Fibroblast of skin of back (primary cell): ENCODE results near the gene ASB18.
"Not testable (repeated sequence)": the region's sequence is repeated elsewhere in the genome, so short reads cannot be mapped to it uniquely, and the experiment has no call there.

Source experiments
- DNase-seq: peaks from one replicate; pipeline ENCODE4 v3.0.0-alpha.2; 2013

ASB18 gene

GRCh38 chr2:236286873-236287545 lies 22.8 kb upstream of the ASB18 start:
- DNase-seq = peak; percentile 83

DNA sequence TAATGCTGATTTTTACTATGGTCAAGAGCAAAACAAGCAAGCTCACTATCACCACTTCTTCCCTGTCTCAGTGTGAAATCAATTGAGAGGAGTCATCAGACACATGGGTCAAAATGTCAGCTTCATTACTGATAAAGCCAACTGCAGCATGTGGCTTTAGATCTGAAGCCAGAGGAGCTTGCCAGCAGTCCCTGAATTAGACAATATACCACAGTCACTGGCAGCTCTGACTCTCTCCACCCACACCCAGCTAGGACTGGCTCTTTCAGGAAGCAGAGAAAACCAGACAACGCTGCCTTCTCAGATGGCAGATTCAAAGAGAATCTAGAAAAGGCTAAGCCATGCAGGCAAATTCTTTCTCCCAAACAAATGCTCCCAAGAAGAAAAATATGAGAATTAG lies 20.0 kb upstream of the ASB18 start:
- no peak for DNase-seq

DNA sequence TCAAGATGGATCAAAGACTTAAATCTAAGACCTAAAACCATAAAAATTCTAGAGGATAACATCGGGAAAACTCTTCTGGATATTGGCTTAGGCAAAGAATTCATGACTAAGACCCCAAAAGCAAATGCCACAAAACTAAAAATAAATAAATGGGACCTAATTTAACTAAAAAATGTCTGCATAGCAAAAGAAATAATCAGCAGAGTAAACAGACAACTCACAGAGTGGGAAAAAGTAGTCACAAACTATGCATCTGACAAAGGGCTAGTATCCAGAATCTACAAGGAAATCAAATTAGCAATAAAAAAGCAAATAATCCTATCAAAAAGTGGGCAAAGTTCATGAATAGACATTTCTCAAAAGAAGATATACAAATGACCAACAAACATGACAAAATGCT lies 18.2 kb upstream of the ASB18 start:
- peak; percentile 32 for DNase-seq

- no peak for DNase-seq
Observed at GRCh38 chr2:236281423-236281822, 17.2 kb upstream of the ASB18 start.

GRCh38 chr2:236273126-236273525 lies 8.9 kb upstream of the ASB18 start:
- no peak for DNase-seq

DNA sequence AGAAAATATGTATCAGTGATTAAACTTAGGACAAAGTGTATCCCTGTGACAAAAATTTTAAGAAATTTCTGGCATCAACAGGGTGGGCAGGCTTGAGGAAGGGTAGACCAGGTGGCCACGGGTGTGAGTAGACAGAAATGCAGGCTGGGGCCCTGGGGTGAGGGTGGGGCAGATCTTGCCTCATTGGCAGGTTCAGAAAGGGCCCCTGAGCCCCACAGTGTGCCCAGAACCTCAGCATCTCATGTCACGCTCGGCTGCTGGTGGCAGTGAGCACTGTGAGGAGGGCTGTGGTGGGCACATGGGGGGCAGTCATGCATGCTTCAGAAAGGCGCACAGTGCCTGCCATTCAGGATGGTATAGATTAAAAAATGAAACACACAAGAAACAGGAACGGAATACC lies 7.6 kb upstream of the ASB18 start:
- DNase-seq = no peak

- DNase-seq = not testable (repeated sequence)
Observed at GRCh38 chr2:236269876-236270275, 5.7 kb upstream of the ASB18 start.

DNA sequence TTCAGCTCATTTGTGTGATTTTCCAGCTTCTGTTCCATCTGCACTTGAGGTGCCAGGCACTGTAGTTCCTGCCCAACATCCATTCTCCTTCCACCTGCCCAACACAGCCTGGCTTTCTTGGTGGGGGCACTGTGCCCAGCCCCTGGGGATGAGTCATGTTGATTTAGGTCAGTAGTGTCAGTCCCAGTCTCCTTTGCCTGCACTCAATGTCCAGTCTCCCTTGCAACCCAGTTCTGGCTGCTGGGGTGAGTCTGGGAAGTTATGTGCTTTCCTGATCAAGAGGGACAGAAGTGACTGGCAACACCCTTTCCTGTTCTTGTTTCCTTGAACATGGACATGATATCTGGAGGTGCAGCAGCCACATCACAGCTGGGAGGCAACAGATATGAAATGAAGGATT lies 1.5 kb upstream of the ASB18 start:
- DNase-seq = no peak

GRCh38 chr2:236262238-236262637 lies 2.0 kb downstream of the ASB18 start:
- DNase-seq = no peak

- peak; percentile 24 for DNase-seq
Observed at GRCh38 chr2:236261452-236261851, 2.8 kb downstream of the ASB18 start.

DNA sequence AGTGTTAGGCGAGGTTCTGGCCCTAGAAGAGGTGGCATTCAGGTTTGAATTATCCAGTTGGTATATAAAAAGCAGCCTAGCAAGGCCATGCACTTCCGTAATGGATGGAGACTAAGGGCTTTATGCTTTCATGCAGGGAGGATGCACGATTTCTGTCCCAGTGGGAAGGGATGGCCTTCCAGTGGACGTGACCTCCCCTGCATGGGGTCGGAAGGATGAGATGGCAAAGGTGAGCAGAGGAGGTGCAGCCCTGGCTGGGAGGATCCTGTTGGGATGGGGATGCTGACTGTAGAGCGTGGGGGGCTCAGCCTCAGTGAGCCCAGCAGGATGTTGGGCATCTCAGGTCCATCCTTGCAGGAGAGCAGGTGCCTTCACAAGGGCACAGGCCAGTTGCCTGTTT lies 4.8 kb downstream of the ASB18 start:
- no peak for DNase-seq

DNA sequence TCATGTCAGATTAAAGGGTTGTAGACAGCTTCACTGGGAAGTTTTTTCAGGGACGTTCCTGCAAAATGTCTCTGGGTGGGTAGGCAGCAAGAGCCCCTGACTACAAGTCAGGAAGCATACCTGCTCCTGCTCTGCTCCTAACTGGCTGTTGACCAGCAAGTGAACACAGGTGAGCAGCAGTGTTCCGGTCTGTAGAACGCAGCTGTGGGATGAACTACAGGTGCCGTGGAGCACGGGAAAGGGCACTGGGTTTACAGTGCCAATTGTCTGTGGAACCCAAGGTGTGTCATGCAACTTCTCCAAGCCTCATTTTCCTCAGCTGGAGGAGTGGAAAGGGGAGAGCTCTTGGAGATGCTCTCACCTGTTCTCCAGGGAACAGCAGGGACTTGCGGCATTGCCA lies 6.6 kb downstream of the ASB18 start:
- no peak for DNase-seq

DNA sequence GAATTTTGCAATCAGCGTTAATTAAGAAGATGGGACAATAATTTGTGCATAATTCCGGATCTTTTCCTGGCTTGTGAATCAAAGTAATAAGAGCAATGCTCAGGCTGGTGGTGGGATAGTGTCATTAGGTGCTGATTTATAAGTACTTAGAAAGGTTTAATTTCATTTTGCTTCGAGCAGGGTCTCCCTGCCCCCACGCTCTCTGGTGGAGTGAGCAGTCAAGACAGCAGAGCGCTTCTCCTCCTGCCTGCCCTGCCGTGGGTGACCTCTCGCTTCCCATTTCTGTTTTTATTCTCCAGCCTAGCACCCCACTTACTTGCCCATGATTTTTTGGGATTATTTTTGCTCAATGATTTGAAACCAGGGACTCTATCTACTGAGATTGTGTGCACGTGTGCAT lies 7.1 kb downstream of the ASB18 start:
- no peak for DNase-seq

DNA sequence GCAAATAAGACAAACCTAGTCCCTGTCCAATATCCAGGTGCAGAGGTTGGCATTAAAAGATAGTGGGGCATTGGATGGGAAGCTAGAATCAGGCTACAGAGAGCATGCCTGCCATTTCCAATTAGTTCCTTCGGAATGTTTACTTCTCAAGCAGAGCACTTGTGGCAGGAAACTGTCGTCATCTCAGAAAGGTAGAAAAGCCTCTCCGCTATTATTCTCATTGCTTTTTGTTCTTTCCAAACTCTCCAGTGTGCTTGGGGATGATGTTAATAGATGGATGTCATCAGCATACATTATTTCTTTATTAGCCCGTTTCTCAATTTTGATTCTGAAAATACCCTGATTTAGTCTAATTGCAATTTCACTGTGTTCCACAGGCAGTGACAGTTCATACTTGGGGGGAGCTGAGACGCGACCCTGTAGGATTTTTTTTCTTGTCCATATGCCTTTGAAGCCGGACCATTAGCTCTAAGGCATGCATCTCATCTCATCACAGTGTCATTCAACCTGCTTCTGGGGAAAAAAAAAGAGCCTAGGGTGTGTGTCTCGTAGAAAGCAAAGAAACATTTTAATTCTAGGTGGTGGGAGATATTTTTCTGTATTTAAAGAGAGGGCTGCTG lies 7.7 kb downstream of the ASB18 start:
- DNase-seq = no peak

DNA sequence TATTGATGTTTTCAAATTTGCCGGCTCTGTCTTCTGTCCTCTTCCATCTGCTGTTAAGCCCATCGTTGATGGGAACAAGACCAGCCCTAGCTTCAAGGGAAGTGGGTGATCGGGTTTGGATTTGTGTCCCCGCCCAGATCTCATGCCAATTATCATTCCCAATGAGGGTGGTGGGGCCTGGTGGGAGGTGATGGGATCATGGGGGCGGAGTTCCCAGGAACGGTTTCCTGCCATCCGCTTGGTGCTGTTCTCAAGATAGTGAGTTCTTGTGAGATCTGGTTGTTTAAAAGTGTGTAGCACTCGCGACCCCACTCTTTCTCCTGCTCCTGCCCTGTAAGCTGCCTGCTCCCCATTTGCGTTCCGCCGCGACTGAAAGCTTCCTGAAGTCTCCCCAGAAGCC lies 9.5 kb downstream of the ASB18 start:
- DNase-seq = no peak

DNA sequence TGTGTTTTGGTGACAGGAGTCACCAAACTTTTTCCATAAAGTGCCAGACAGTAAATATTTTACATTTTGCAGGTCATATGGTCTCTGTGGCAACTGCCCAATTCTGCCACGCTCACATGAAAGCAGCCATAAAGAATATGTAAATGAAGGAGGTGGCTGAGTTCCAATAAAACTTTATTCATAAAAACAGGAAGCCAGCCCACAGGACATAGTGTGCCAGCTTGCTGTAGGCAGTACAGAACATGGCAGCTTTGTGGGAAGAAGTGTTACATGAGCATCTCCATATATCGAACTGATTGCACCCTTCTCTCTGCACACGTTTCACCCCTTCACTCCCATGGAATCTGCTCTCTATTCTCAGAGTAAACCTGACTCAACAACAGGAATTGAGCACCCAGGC lies 10.2 kb downstream of the ASB18 start:
- no peak for DNase-seq

DNA sequence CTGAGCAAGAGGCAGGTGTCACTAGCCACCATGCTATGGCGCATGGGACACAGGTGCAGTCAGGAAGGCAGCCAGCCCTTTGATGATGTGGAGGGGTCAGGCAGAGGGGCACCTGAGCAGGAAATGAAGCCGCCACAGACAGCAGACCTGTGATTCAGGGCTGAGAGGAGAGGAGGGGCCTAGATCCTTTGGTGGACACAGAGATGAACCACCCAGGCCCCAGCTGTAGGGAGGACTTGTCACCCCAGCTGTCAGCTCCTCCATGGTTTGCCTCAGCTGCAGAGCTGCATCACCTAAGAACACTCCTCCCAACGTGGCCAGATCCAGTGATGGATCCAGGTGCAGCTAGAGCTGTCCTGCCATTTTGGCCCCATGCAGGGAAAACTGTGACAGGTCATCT lies 11.6 kb downstream of the ASB18 start:
- no peak for DNase-seq

- DNase-seq = no peak
Observed at GRCh38 chr2:236250909-236251579, 13.2 kb downstream of the ASB18 start.

- DNase-seq = no peak
Observed at GRCh38 chr2:236250286-236250685, 13.9 kb downstream of the ASB18 start.

- DNase-seq = no peak
Observed at GRCh38 chr2:236249066-236249465, 15.1 kb downstream of the ASB18 start.

GRCh38 chr2:236246711-236247246 lies 17.4 kb downstream of the ASB18 start:
- no peak for DNase-seq

GRCh38 chr2:236244256-236244655 lies 19.9 kb downstream of the ASB18 start:
- DNase-seq = no peak

- DNase-seq = no peak
Observed at GRCh38 chr2:236242057-236242495, 22.1 kb downstream of the ASB18 start.
